Calu3 (cell line): Measurements from ENCODE around the gene MRPS14. TPM values are rescaled to one million over a fixed set of nuclear protein-coding genes. Genes with fewer than 3 reads are reported as not detected.

Source experiments
- BruUV-seq: library from RNA; stranded (reverse); fragments of 400-500 nt; replicated peaks from 2 replicates; lab custom pipeline; 2021; lab: Mats Ljungman, UMichigan
- CTCF ChIA-PET: fragments of 300-600 bp; sonication (Branson Sonifier 250); formaldehyde crosslinking; loops from one replicate; lab custom pipeline; 2022; ENCODE audit warnings: antibody characterized with exemption; lab: Charles Lee
- DNase-seq: peaks from one replicate; pipeline ENCODE4 v3.0.0; 2022
- H3K27ac Mint-ChIP-seq: one replicate; pipeline ENCODE4 v1.8.0; 2022; ENCODE audit warnings: mixed read lengths; ENCODE audit not compliant: unreplicated experiment
- H3K27me3 Mint-ChIP-seq: one replicate; pipeline ENCODE4 v1.8.0; 2022; ENCODE audit warnings: mixed read lengths; ENCODE audit not compliant: unreplicated experiment
- H3K36me3 Mint-ChIP-seq: one replicate; pipeline ENCODE4 v1.8.0; 2022; ENCODE audit warnings: mild to moderate bottlenecking, moderate library complexity, mixed read lengths; ENCODE audit not compliant: insufficient read depth, unreplicated experiment
- H3K4me1 Mint-ChIP-seq: one replicate; pipeline ENCODE4 v1.8.0; 2022; ENCODE audit warnings: mild to moderate bottlenecking, low read depth, mixed read lengths; ENCODE audit not compliant: unreplicated experiment
- H3K4me3 Mint-ChIP-seq: one replicate; pipeline ENCODE4 v1.8.0; 2022; ENCODE audit warnings: mild to moderate bottlenecking, low read depth, moderate library complexity, mixed read lengths; ENCODE audit not compliant: unreplicated experiment
- H3K9me3 Mint-ChIP-seq: one replicate; pipeline ENCODE4 v1.8.0; 2022; ENCODE audit warnings: low read depth, mixed read lengths; ENCODE audit not compliant: unreplicated experiment
- intact Hi-C: fragments of 100-400 bp; cut with micrococcal nuclease; formaldehyde crosslinking; loops from one replicate; pipeline ENCODE4 v1.10.0; 2022; ENCODE audit not compliant: unreplicated experiment
- total RNA-seq: library from RNA; stranded (reverse); gene quantifications from 2 replicates; pipeline ENCODE4 v1.2.3, GENCODE V29; 2022
- TF ChIP-seq, protein P1 (sequence below): fragments of 200-600 bp; IDR thresholded peaks from one replicate; pipeline ENCODE4 v1.8.0; 2022; ENCODE audit warnings: antibody characterized with exemption; ENCODE audit not compliant: unreplicated experiment

Gene MRPS14
- total RNA-seq, 1 experiment from 2014 or later = 33.6 TPM

DNA sequence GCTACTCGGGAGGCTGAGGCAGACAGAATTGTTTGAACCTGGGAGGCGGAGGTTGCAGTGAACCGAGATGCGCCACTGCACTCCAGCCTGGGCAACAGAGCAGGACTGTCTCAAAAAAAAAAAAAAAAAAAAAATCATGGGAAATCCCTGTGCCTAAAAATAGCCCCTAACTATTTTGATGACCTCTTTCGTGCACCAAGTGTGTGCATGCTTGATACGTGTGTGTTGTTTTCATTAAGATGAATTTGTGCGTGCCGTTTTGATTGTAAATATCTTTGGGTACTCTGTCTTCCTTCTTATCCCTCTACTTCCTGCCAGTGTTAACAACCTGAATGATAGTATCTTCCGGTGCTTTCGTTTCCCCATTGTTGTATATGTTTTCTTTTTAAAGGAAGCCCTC, 13.7 kb downstream of the MRPS14 start:
- Mint-ChIP-seq H3K36me3 (peaks cover 50% of the 10 kb centered on the region), H3K27me3 (no peaks in the 10 kb centered on the region), H3K4me3 (no peak overlapping the region), H3K4me1 (peaks cover 30% of the 10 kb centered on the region), H3K27ac (peak overlapping the region; percentile 40), H3K9me3 (no peaks in the 10 kb centered on the region)
- CTCF ChIA-PET = no interaction called here
- TF ChIP-seq, protein P1, sequence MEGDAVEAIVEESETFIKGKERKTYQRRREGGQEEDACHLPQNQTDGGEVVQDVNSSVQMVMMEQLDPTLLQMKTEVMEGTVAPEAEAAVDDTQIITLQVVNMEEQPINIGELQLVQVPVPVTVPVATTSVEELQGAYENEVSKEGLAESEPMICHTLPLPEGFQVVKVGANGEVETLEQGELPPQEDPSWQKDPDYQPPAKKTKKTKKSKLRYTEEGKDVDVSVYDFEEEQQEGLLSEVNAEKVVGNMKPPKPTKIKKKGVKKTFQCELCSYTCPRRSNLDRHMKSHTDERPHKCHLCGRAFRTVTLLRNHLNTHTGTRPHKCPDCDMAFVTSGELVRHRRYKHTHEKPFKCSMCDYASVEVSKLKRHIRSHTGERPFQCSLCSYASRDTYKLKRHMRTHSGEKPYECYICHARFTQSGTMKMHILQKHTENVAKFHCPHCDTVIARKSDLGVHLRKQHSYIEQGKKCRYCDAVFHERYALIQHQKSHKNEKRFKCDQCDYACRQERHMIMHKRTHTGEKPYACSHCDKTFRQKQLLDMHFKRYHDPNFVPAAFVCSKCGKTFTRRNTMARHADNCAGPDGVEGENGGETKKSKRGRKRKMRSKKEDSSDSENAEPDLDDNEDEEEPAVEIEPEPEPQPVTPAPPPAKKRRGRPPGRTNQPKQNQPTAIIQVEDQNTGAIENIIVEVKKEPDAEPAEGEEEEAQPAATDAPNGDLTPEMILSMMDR = no peak
- intact Hi-C loops = no loop called here
- no TSS peak for BruUV-seq
- DNase-seq = no peak

DNA sequence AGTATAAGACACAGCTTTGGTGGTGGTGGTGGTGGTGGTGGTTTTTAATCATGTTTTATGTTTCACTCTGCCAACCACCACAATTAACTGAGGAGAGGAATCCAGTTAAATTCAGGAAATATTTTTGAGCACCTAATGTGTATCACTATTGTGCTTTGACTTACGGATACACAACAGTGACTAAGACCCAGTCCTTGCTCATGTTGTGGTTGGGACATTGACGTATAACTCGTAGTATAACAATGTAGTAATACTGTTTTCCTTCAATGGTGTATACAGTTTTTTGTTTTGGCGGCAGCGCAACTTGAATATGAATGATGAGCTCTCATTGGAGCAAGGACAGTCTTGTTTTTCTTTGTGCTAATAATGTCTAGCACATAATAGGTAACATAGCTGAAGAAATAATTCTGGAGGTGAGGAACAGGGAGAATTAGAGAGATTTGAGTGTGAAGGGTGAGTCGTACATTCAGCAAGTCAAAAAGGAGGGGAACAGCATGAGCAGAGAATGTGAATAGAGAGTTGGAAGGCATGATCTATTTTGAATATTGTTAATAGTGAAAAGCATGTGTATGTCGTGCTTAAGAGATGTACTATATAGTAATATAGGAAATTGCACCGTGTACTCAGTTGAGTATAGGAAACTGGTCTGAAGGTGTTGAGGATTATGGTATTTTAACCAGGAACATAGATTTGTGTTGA, 18.0 kb downstream of the MRPS14 start:
- Mint-ChIP-seq H3K9me3 (no peaks in the 10 kb centered on the region), H3K27ac (peak overlapping the region; percentile 0), H3K4me3 (no peak overlapping the region), H3K27me3 (no peaks in the 10 kb centered on the region), H3K36me3 (peaks cover 33% of the 10 kb centered on the region), H3K4me1 (peaks cover 34% of the 10 kb centered on the region)
- no TSS peak for BruUV-seq
- no peak for DNase-seq
- intact Hi-C loops = no loop called here
- TF ChIP-seq, protein P1 = no peak
- CTCF ChIA-PET = interaction anchor here (1.1 kb wide), 1 partner anchor 24 kb away, joined by 3 read pairs; no protein-coding TSS in a partner anchor

DNA sequence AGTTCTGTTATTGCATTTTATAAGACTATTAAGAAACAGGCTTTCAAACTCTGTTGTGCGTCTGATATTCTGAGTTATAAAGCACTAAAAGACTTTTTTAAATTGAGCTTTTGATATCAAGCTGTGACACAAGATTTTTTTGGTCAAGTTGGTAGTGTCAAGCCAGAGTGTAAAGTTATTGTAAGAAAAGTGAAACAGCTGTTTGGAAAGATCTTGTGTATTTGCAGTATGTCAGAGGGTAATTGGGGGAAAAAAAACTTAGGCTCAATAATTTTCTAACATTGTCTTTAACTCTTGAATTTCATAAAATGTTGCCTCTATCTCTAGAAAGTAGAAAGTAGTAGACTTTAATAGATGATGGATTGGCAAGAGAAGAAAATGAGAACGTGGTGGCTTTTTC, 19.7 kb downstream of the MRPS14 start:
- peaks cover 24% of the 10 kb centered on the region for H3K36me3 Mint-ChIP-seq
- TF ChIP-seq, protein P1 = no peak
- H3K4me3 Mint-ChIP-seq = no peak overlapping the region
- intact Hi-C loops = no loop called here
- no TSS peak for BruUV-seq
- no peaks in the 10 kb centered on the region for H3K27me3 Mint-ChIP-seq
- no peak for DNase-seq
- H3K9me3 Mint-ChIP-seq = no peaks in the 10 kb centered on the region
- peaks cover 34% of the 10 kb centered on the region for H3K4me1 Mint-ChIP-seq
- peak overlapping the region; percentile 65 for H3K27ac Mint-ChIP-seq
- CTCF ChIA-PET = interaction anchor here (0.6 to 1.8 kb wide), 2 partner anchors 10 to 11 kb away, joined by 4 to 5 read pairs; no protein-coding TSS in a partner anchor

DNA sequence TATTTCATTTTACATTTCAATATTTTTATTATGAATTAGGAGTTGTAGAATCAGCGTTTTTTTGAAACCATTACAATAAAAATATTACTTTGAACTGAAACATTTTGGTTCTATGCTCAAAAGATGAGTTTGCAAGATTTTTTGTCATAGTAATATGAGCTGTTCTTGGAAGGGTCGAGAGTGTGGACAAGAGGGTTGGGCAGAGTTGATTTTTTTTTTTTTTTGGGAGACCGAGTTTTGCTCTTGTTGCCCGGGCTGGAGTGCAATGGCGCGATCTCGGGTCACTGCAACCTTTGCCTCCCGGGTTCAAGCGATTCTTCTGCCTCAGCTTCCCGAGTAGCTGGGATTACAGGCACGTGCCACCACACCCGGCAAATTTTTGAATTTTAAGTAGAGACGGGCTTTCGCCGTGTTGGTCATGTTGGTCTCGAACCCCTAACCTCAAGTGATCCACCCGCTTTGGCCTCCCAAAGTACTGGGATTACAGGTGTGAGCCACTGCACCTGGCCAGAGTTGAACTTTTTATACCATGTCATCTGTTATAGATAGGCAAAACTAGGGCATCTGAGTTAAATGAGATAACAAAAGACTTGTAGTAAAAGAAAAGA, 20.2 kb downstream of the MRPS14 start:
- H3K4me1 Mint-ChIP-seq = peaks cover 30% of the 10 kb centered on the region
- intact Hi-C loops = no loop called here
- no TSS peak for BruUV-seq
- H3K36me3 Mint-ChIP-seq = peaks cover 20% of the 10 kb centered on the region
- DNase-seq = no peak
- no peaks in the 10 kb centered on the region for H3K27me3 Mint-ChIP-seq
- CTCF ChIA-PET = interaction anchor here (0.5 to 1.8 kb wide), 3 partner anchors 10 to 68 kb away, joined by 4 to 6 read pairs (median 5); no protein-coding TSS in a partner anchor
- TF ChIP-seq, protein P1 = no peak
- H3K27ac Mint-ChIP-seq = peak overlapping the region; percentile 65
- no peak overlapping the region for H3K4me3 Mint-ChIP-seq
- no peaks in the 10 kb centered on the region for H3K9me3 Mint-ChIP-seq
